ENCODE measurements around the gene DHRS3. TPM values are rescaled to one million over a fixed set of nuclear protein-coding genes. Genes with fewer than 3 reads are reported as not detected.
"Not testable (repeated sequence)": the region's sequence is repeated elsewhere in the genome, so short reads cannot be mapped to it uniquely, and the experiment has no call there.

The DHRS3 gene
- total RNA-seq, 4 donors from 2014 or later = 175 to 342 (median 227) TPM

DNA sequence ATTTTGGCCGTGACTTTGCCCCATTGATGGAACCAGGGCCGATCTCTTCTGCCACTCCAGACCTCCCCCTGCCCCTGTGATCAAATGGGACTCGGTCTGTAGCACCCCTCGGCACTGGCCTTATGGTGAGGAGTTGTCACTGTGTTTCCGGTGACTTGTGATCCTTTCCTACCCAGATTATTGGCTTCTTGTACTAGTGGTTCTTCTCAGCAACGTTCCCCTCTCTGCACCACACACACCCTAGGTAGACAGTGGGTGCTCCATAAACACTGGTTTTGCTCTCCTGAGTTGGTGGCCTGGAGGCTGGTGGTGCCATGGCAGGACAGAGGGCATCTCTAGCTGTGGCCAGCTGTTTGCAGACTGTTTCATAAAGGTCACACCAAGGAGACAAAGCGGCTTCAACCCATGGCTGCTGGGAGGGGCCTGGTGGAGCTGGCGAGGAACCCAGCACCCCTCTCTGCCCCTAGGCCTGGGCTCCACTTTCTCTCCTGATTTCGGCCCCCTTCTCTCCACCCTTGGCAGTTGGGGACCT lies 50.7 kb downstream of the DHRS3 start:
- TF ChIP-seq, protein P1, sequence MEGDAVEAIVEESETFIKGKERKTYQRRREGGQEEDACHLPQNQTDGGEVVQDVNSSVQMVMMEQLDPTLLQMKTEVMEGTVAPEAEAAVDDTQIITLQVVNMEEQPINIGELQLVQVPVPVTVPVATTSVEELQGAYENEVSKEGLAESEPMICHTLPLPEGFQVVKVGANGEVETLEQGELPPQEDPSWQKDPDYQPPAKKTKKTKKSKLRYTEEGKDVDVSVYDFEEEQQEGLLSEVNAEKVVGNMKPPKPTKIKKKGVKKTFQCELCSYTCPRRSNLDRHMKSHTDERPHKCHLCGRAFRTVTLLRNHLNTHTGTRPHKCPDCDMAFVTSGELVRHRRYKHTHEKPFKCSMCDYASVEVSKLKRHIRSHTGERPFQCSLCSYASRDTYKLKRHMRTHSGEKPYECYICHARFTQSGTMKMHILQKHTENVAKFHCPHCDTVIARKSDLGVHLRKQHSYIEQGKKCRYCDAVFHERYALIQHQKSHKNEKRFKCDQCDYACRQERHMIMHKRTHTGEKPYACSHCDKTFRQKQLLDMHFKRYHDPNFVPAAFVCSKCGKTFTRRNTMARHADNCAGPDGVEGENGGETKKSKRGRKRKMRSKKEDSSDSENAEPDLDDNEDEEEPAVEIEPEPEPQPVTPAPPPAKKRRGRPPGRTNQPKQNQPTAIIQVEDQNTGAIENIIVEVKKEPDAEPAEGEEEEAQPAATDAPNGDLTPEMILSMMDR (IDR thresholded peaks at IDR 0.05) = no peak
- DNase-seq (ENCODE audit: low spot score) (no peak), ATAC-seq (ENCODE audit: low FRiP score) (no peak)

DNA sequence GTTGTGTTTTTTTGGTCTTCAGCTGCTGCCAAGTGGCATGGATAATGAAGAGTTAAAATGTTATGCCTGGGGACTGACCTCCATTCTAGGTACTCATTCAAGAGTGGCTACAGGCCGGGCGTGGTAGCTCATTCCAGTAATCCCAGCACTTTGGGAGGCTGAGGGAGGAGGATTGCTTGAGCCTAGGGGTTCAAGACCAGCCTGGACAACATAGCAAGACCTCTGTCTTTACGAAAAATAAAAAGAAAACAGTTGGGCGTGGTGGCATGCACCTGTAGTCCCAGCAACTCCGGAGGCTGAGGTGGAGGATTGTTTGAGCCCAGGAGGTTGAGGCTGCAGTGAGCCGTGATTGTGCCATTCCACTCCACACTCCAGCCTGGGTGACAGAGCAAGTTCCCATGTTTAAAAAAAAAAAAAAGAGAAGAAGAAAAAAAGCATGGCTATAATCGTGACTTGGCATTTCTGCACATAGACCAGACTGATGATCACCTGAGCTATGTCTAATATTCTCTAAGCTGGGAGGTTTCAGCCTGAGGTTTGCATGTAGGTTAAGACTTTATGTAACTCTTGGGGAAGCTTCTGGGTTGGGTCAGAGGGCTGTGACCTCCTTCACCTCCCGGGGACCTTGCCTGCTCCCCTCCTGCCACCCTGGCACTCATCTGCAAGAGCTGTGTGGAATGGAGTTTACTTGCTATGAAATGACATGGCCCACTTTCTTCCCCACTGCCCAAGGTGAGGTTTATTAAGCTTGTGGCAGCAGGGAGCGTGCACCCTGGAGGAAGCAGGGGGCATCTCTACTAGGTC lies 51.3 kb downstream of the DHRS3 start:
- ATAC-seq (ENCODE audit: low FRiP score) (no peak), DNase-seq (ENCODE audit: low spot score) (no peak)
- TF ChIP-seq, protein P1 (IDR thresholded peaks at IDR 0.05) = no peak

DNA sequence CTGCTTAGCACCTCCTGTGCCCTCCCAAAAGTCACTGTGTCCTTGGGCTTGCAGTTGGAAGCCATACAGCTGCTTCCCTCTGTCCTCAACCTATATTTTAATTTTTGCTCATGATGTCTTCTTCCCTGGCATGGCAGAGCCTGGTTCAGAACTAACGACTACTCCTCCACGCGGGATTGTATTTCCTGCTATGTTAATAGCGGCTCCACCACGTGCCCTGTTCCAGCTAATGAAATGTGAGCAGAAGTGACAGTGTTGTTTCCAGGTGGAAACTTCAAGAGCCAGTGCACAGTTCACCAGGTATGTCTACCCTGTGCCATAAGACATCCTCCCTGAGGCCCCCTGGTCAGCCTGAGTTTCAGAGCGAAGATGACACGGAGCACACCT lies 52.1 kb downstream of the DHRS3 start:
- TF ChIP-seq, protein P1 (IDR thresholded peaks at IDR 0.05) = no peak
- ATAC-seq (ENCODE audit: low FRiP score) (no peak), DNase-seq (ENCODE audit: low spot score) (no peak)

DNA sequence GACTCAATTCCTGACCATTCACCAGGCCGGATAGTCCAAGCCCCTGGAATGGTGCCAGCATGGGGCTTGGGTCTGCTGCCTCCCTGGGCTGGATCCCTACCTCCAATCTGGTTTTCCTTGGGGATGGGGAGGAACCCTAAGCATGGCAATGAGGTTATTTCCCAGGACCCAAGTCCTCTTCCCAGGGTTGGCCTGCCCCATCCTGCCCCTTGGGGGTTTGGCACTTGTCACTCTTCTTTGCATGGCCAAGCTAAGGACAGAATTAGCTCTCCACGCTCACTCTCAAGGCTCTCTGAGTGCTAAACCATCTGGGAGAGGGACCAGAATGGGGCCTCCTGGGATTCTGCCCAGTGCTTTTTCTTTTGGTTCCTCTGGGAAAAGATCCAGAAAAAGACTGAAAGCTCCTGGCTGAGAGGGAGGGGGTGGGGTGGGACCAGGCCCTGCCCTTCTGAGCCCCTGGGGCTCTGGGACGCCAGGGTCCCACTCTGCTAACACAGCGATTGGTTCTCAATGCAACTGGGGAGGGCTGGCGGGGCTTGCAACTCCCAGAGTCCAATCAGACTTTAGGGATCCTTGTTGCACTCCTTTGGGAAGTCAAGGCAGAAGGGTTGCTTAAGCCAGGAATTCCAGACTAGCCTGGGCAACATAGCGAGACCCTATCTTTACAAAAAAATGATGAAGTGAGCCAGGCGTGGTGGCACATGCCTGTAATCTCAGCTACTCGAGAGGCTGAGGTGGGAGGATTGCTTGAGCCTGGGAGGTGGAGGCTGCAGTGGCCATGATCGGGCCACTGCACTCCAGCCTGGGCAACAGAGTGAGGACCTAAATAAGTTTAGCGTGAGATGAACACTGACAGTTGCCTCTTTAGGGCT lies 52.7 kb downstream of the DHRS3 start:
- DNase-seq (ENCODE audit: low spot score) (no peak), ATAC-seq (ENCODE audit: low FRiP score) (no peak)
- TF ChIP-seq, protein P1 (IDR thresholded peaks at IDR 0.05) = no peak

DNA sequence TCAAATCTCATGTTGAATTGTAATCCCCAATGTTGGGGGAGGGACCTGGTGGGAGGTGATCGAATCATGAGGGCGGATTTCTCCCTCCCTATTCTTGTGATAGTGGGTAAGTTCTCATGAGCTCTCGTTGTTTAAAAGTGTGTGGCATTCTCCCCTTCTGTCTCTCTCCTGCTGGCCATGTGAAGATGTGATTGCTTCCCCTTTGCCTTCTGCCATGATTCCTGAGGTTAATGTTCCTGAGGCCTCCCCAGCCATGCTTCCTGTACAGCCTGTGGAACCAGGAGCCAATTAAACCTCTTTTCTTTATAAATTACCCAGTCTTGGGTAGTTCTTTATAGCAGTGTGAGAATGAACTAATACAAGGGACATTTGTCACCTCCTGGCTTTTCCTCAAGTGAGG lies 53.8 kb downstream of the DHRS3 start:
- ATAC-seq (ENCODE audit: low FRiP score); DNase-seq (ENCODE audit: low spot score): not testable (repeated sequence)

DNA sequence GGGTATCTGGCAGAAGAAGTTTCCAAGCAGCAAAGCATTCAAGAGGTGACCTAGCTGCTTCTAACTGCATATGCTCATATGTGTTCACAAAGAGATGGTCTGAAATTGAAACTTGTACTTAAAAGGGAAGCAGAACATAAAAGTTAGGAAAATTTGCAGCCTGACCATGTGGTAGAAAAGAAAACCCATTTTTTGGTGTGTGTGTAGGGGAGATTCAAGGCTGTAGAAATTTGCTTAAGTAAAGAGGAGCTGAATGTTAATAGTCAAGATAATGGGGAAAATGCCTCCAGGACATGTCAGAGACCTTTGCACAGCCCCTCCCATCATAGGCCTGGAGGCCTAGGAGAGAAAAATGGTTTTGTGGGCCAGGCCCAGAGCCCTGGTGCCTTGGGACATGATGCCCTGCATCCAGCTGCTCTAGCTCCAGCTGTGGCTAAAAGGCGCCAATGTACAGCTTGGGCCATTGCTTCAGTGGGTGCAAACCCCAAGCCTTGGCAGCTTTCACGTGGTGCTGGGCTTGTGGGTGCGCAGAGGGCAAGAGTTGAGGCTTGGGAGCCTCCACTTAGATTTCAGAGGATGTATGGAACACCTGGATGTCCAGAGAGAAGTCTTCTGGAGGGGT lies 54.9 kb downstream of the DHRS3 start:
- TF ChIP-seq, protein P1 (IDR thresholded peaks at IDR 0.05) = no peak

DNA sequence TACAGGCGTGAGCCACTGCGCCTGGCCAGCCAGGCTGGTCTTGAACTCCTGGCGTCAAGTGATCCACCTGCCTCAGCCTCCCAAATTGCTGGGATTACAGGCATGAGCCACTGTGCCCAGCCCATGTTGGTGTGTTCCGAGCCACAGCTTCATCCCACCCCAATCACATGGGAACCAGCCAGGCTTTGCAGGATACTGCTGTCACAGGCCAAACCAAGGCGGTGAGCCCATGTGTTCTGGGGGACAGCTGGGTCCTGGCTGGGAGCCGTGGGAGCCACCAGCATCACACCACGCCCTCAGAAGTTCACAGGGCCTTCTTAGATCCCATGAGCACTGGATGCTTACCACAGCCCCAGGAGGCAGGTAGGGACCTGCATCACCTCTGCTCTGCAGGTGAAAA lies 56.9 kb downstream of the DHRS3 start:
- ATAC-seq (ENCODE audit: low FRiP score) (no peak), DNase-seq (ENCODE audit: low spot score) (no peak)
- TF ChIP-seq, protein P1 (IDR thresholded peaks at IDR 0.05) = no peak

More for the DNA sequence above, 54.9 kb downstream of the DHRS3 start:
- DNase-seq (ENCODE audit: low spot score) = no peak
- no peak for ATAC-seq (ENCODE audit: low FRiP score)
